Upper lobe of left lung (tissue), 6 donors: ENCODE data around the gene MYOG. TPM values are rescaled to one million over a fixed set of nuclear protein-coding genes. Genes with fewer than 3 reads are reported as not detected.

ENCODE experiments used
- ATAC-seq, 2 donors: fragments of 200-7000 bp; cut with Tn5 transposase; one replicate each; pipeline ENCODE4 v1.9.1; 2022; ENCODE audit warnings: mild to moderate bottlenecking in 2 of 2, moderate library complexity in 2 of 2; ENCODE audit not compliant: low FRiP score in 2 of 2
- DNase-seq, 2 donors: peaks; one replicate each; pipeline ENCODE4 v3.0.0-alpha.2; 2019 to 2020
- H3K27ac ChIP-seq, 4 donors: fragments of 200-600 bp; sonication (generic); one replicate each; pipeline ENCODE4 v1.5.1; 2016 to 2019
- H3K27me3 ChIP-seq, 4 donors: fragments of 200-600 bp; sonication (generic); one replicate each; pipeline ENCODE4 v1.5.1; 2017 to 2019
- H3K36me3 ChIP-seq, 4 donors: fragments of 200-600 bp; sonication (generic); one replicate each; pipeline ENCODE4 v1.5.1; 2016 to 2019
- H3K4me1 ChIP-seq, 4 donors: fragments of 200-600 bp; sonication (generic); one replicate each; pipeline ENCODE4 v1.5.1; 2018 to 2019
- H3K4me3 ChIP-seq, 4 donors: fragments of 200-600 bp; sonication (generic); one replicate each; pipeline ENCODE4 v1.5.1; 2017 to 2019; ENCODE audit warnings: mild to moderate bottlenecking in 2 of 4, moderate library complexity in 1 of 4
- H3K9me3 ChIP-seq, 4 donors: fragments of 200-600 bp; sonication (generic); one replicate each; pipeline ENCODE4 v1.5.1; 2018 to 2019
- EP300 ChIP-seq, 4 donors: sonication (generic); formaldehyde crosslinking; IDR thresholded peaks; one replicate each; pipeline ENCODE4 v1.5.1; 2017; ENCODE audit warnings: antibody characterized with exemption in 4 of 4, control low read depth in 2 of 4
- POLR2A ChIP-seq, 4 donors: fragments of 450-650 bp; IDR thresholded peaks; one replicate each; pipeline ENCODE4 v1.5.1; 2016 to 2017; ENCODE audit warnings: antibody characterized with exemption in 4 of 4, mild to moderate bottlenecking in 2 of 4
- POLR2AphosphoS5 ChIP-seq, 2 donors: sonication (generic); formaldehyde crosslinking; IDR thresholded peaks; one replicate each; pipeline ENCODE4 v1.5.1; 2017; ENCODE audit warnings: antibody characterized with exemption in 2 of 2
- WGBS, 2 donors: methylation state at CpG; one replicate each; pipeline ENCODE4 v1.1.5; 2017 to 2018; 5-methylcytosine and 5-hydroxymethylcytosine counted together
- total RNA-seq, 6 donors: library from RNA; depleted of rRNA in 4 of 6; stranded (reverse); fragments of >200 nt in 4 of 6; gene quantifications; one replicate each; pipeline versions ENCODE4 v1.1.0 to v1.2.1, GENCODE V29; 2016 to 2021
- TF ChIP-seq, protein P1 (sequence below), 6 experiments: fragments of 450-650 bp in 4 of 6; fragments of 200-600 bp in 2 of 6; sonication (generic) in 2 of 6; IDR thresholded peaks; one replicate each; pipeline ENCODE4 v1.5.1; 2016 to 2019; ENCODE audit warnings: antibody characterized with exemption in 6 of 6
- donor health status: DM: no; HTN: no; CAD: no; lungs with moderate emphysema.
- donor health status: DM: no; HTN: yes; CAD: no; lungs with severe emphysema.

Gene MYOG
- total RNA-seq, 6 donors from 2014 or later, result not detected

- peak in 1 of 2 donors; percentile 18 for ATAC-seq
- H3K36me3 ChIP-seq, result no peaks in the 10 kb centered on the region
- TF ChIP-seq, protein P1, sequence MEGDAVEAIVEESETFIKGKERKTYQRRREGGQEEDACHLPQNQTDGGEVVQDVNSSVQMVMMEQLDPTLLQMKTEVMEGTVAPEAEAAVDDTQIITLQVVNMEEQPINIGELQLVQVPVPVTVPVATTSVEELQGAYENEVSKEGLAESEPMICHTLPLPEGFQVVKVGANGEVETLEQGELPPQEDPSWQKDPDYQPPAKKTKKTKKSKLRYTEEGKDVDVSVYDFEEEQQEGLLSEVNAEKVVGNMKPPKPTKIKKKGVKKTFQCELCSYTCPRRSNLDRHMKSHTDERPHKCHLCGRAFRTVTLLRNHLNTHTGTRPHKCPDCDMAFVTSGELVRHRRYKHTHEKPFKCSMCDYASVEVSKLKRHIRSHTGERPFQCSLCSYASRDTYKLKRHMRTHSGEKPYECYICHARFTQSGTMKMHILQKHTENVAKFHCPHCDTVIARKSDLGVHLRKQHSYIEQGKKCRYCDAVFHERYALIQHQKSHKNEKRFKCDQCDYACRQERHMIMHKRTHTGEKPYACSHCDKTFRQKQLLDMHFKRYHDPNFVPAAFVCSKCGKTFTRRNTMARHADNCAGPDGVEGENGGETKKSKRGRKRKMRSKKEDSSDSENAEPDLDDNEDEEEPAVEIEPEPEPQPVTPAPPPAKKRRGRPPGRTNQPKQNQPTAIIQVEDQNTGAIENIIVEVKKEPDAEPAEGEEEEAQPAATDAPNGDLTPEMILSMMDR (IDR thresholded peaks at IDR 0.05), result no peak
- TF ChIP-seq EP300 (IDR thresholded peaks at IDR 0.05) (no peak), POLR2A (IDR thresholded peaks at IDR 0.05) (no peak)
- no peaks in the 10 kb centered on the region for H3K9me3 ChIP-seq
- no peak for DNase-seq
- H3K4me3 ChIP-seq, result peak overlapping the region in 3 of 4 donors; percentile 29 to 42 (median 37)
- H3K27me3 ChIP-seq, result peaks cover 0 to 14% (median 4%) of the 10 kb centered on the region in 4 donors
- H3K27ac ChIP-seq, result no peak overlapping the region
- WGBS, 2 donors, result 23 to 25% methylated on average over 8 to 12 of the region's 12 CpGs
- peaks cover 34 to 39% (median 38%) of the 10 kb centered on the region in 4 donors for H3K4me1 ChIP-seq
These were observed 41.3 kb upstream of the MYOG start for GRCh38 chr1:203126866-203127665.

DNA sequence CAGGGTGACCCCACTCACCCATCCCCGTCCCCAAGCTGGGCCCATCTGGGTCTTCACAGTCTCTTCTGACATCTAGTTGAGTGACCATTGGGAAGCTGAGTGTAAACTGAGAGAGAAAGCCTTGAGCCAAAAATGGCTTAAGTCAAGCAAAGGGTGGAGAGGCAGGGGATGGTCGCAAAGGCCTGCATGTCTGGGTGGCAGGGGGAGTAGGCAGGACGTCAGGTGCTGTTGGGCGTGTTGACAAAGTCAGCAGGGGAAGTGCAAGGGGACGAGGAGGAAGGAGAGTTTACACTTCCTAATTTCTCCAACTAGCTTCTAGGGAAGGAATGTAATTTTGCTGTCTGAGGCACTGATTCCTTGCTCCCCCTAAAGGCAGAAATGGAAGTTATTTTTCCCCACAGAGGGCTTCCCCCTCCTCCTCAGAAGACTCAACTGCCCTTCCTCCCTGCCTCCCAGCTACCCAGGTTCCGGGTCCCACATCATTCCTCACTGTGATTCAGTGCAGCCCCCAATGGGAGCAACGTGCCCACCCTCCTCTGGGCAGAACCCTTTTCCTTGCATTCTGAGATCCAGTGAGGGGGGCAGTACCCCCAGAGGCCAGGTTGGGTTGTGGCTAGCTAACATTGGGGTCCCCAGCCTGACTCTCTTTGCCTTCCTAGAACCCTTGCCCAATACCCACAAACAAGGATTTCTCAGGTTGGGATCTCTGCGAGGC lies 40.5 kb upstream of the MYOG start:
- Histone ChIP-seq H3K27ac (no peak overlapping the region), H3K9me3 (no peaks in the 10 kb centered on the region), H3K4me3 (no peak overlapping the region), H3K27me3 (peaks cover 0 to 14% (median 4%) of the 10 kb centered on the region in 4 donors), H3K4me1 (peaks cover 34 to 39% (median 38%) of the 10 kb centered on the region in 4 donors), H3K36me3 (no peaks in the 10 kb centered on the region)
- DNase-seq (no peak), ATAC-seq (peak in 1 of 2 donors; percentile 8)
- TF ChIP-seq EP300 (IDR thresholded peaks at IDR 0.05), result no peak
- TF ChIP-seq, protein P1 (IDR thresholded peaks at IDR 0.05), result peak in 4 of 6 experiments; percentile 10 to 29 (median 24)
- WGBS, 2 donors, result 22 to 26% methylated on average over 8 of the region's 8 CpGs

GRCh38 chr1:203124546-203125317 lies 38.9 kb upstream of the MYOG start:
- DNase-seq, result no peak
- no peaks in the 10 kb centered on the region for H3K9me3 ChIP-seq
- H3K4me3 ChIP-seq, result no peak overlapping the region
- no peak overlapping the region for H3K27ac ChIP-seq
- 68 to 74% methylated on average over 5 of the region's 5 CpGs for WGBS, 2 donors
- TF ChIP-seq POLR2AphosphoS5 (IDR thresholded peaks at IDR 0.05) (no peak), POLR2A (IDR thresholded peaks at IDR 0.05) (no peak), EP300 (IDR thresholded peaks at IDR 0.05) (no peak)
- TF ChIP-seq, protein P1 (IDR thresholded peaks at IDR 0.05), result no peak
- H3K4me1 ChIP-seq, result peaks cover 24 to 34% (median 29%) of the 10 kb centered on the region in 4 donors
- no peak for ATAC-seq
- peaks cover 0 to 14% (median 4%) of the 10 kb centered on the region in 4 donors for H3K27me3 ChIP-seq
- no peaks in the 10 kb centered on the region for H3K36me3 ChIP-seq

DNA sequence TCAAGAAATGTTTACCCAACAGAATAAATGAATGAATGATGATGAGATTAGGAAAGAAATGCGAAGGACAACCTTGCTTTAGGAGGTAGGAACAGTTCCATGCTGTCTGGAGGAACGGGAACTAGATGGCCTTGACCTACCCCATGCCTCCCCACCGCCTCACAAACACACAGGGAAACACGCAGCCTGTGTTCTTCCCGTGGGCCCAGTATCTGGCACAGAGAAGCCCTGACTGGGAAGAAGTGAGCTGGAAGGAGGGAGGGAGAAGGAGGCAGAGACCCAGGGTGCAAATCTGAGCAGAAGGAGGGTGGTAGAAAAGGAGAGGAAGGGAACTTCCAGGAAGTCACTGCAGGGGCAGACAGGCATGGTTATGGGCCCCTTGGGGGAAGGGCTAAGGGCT lies 38.2 kb upstream of the MYOG start:
- peaks cover 20 to 27% (median 24%) of the 10 kb centered on the region in 4 donors for H3K4me1 ChIP-seq
- WGBS, 2 donors, result 65 to 70% methylated on average over 5 of the region's 5 CpGs
- DNase-seq (no peak), ATAC-seq (no peak)
- H3K36me3 ChIP-seq, result no peaks in the 10 kb centered on the region
- TF ChIP-seq, protein P1 (IDR thresholded peaks at IDR 0.05), result no peak
- no peak for TF ChIP-seq POLR2A (IDR thresholded peaks at IDR 0.05)
- no peak for TF ChIP-seq EP300 (IDR thresholded peaks at IDR 0.05)
- TF ChIP-seq POLR2AphosphoS5 (IDR thresholded peaks at IDR 0.05), result no peak
- H3K9me3 ChIP-seq, result no peaks in the 10 kb centered on the region
- H3K27me3 ChIP-seq, result peaks cover 0 to 14% (median 4%) of the 10 kb centered on the region in 4 donors
- no peak overlapping the region for H3K27ac ChIP-seq
- no peak overlapping the region for H3K4me3 ChIP-seq
